Mesendoderm (in vitro differentiated cells): Measurements from ENCODE around the gene ABCG4.
"Not testable (repeated sequence)": the region's sequence is repeated elsewhere in the genome, so short reads cannot be mapped to it uniquely, and the experiment has no call there.

Experiments
- DNase-seq: peaks from one replicate; pipeline ENCODE4 v3.0.0; 2013
- H2AK5ac ChIP-seq: 2 replicates; pipeline ENCODE4 v1.6.1; 2013; ENCODE audit warnings: low read length, inconsistent platforms
- H2BK120ac ChIP-seq: 2 replicates; pipeline ENCODE4 v1.6.1; 2013; ENCODE audit warnings: low read depth, mild to moderate bottlenecking, low read length, moderate library complexity, mixed read lengths
- H2BK15ac ChIP-seq: replicated peaks from 2 replicates; pipeline ENCODE4 v1.6.1; 2013; ENCODE audit warnings: low read depth, mild to moderate bottlenecking, moderate library complexity
- H2BK5ac ChIP-seq: 2 replicates; pipeline ENCODE4 v1.6.1; 2013; ENCODE audit warnings: low read length, inconsistent platforms
- H3K18ac ChIP-seq: 2 replicates; pipeline ENCODE4 v1.6.1; 2013; ENCODE audit warnings: mild to moderate bottlenecking, low read length, mixed read lengths
- H3K23ac ChIP-seq: one replicate; pipeline ENCODE4 v1.6.1; 2013; ENCODE audit warnings: low read length
- H3K27ac ChIP-seq: 2 replicates; pipeline ENCODE4 v1.5.1; 2013; ENCODE audit warnings: low read depth, mild to moderate bottlenecking, inconsistent platforms, low read length, moderate library complexity
- H3K27me3 ChIP-seq: 2 replicates; pipeline ENCODE4 v1.6.1; 2013; ENCODE audit warnings: low read length, control low read depth, mild to moderate bottlenecking, inconsistent platforms; ENCODE audit not compliant: insufficient read depth, poor library complexity
- H3K36me3 ChIP-seq: 2 replicates; pipeline ENCODE4 v1.6.1; 2013; ENCODE audit warnings: low read length, inconsistent platforms; ENCODE audit not compliant: control insufficient read depth, insufficient read depth
- H3K4ac ChIP-seq: one replicate; pipeline ENCODE4 v1.6.1; 2013; ENCODE audit warnings: low read depth, mild to moderate bottlenecking, low read length, moderate library complexity
- H3K4me1 ChIP-seq: 2 replicates; pipeline ENCODE4 v1.6.1; 2013; ENCODE audit warnings: low read depth, low read length, inconsistent platforms; ENCODE audit not compliant: control insufficient read depth
- H3K4me2 ChIP-seq: 2 replicates; pipeline ENCODE4 v1.6.1; 2013; ENCODE audit warnings: low read length
- H3K4me3 ChIP-seq: 2 replicates; pipeline ENCODE4 v1.5.1; 2013; ENCODE audit warnings: mild to moderate bottlenecking, low read length
- H3K56ac ChIP-seq: one replicate; pipeline ENCODE4 v1.6.1; 2013; ENCODE audit warnings: low read length
- H3K79me1 ChIP-seq: 2 replicates; pipeline ENCODE4 v1.6.1; 2013; ENCODE audit warnings: low read length, inconsistent platforms
- H3K79me2 ChIP-seq: 2 replicates; pipeline ENCODE4 v1.6.1; 2013; ENCODE audit warnings: mild to moderate bottlenecking, low read length; ENCODE audit not compliant: control insufficient read depth, insufficient read depth
- H3K9ac ChIP-seq: 2 replicates; pipeline ENCODE4 v1.6.1; 2013; ENCODE audit warnings: low read length, inconsistent platforms
- H4K5ac ChIP-seq: one replicate; pipeline ENCODE4 v1.6.1; 2013; ENCODE audit warnings: low read length
- H4K8ac ChIP-seq: one replicate; pipeline ENCODE4 v1.6.1; 2013; ENCODE audit warnings: low read depth, mild to moderate bottlenecking, control low read depth, low read length, moderate library complexity
- WGBS: extraction: QIAGEN DNeasy Blood & Tissue Kit; methylation state at CpG from one replicate; pipeline ENCODE4 v1.1.7; 2013; ENCODE audit warnings: low lambda C conversion rate, missing lambda C conversion rate; ENCODE audit not compliant: insufficient coverage; ENCODE audit errors: extremely low coverage; 5-methylcytosine and 5-hydroxymethylcytosine counted together

ABCG4 gene

GRCh38 chr11:119188067-119188466 lies 39.2 kb downstream of the ABCG4 start:
- Histone ChIP-seq H3K23ac (no peak overlapping the region), H2AK5ac (no peak overlapping the region), H2BK120ac (no peak overlapping the region), H2BK5ac (no peak overlapping the region), H3K27ac (no peak overlapping the region), H3K4ac (no peak overlapping the region), H3K56ac (no peak overlapping the region), H3K9ac (no peak overlapping the region), H3K27me3 (no peaks in the 10 kb centered on the region), H3K79me1 (no peaks in the 10 kb centered on the region), H3K79me2 (no peaks in the 10 kb centered on the region), H4K8ac (no peak overlapping the region), H2BK15ac (no peak overlapping the region), H3K4me1 (no peaks in the 10 kb centered on the region), H4K5ac (no peak overlapping the region), H3K4me2 (no peak overlapping the region), H3K4me3 (no peak overlapping the region), H3K18ac (no peak overlapping the region), H3K36me3 (no peaks in the 10 kb centered on the region)
- WGBS: no CpG with 5 or more reads among the region's 11 CpGs
- no peak for DNase-seq

- no peak overlapping the region for H2BK120ac ChIP-seq
- H3K4me1 ChIP-seq: no peaks in the 10 kb centered on the region
- H3K4me2 ChIP-seq: no peak overlapping the region
- H3K23ac ChIP-seq: no peak overlapping the region
- H3K56ac ChIP-seq: no peak overlapping the region
- H3K79me2 ChIP-seq: no peaks in the 10 kb centered on the region
- no peak overlapping the region for H2BK15ac ChIP-seq
- no peak for DNase-seq
- H3K27me3 ChIP-seq: no peaks in the 10 kb centered on the region
- H3K36me3 ChIP-seq: no peaks in the 10 kb centered on the region
- H4K8ac ChIP-seq: no peak overlapping the region
- WGBS: no CpG with 5 or more reads among the region's 8 CpGs
- H3K18ac ChIP-seq: no peak overlapping the region
- no peak overlapping the region for H2BK5ac ChIP-seq
- no peak overlapping the region for H3K4me3 ChIP-seq
- H3K79me1 ChIP-seq: no peaks in the 10 kb centered on the region
- H3K4ac ChIP-seq: no peak overlapping the region
- no peak overlapping the region for H3K9ac ChIP-seq
- H3K27ac ChIP-seq: no peak overlapping the region
- H2AK5ac ChIP-seq: no peak overlapping the region
- no peak overlapping the region for H4K5ac ChIP-seq
These were observed 40.0 kb downstream of the ABCG4 start for GRCh38 chr11:119188887-119189286.

- no CpG with 5 or more reads among the region's 4 CpGs for WGBS
- Histone ChIP-seq H3K79me1 (no peaks in the 10 kb centered on the region), H3K4me2 (no peak overlapping the region), H3K56ac (no peak overlapping the region), H2BK15ac (no peak overlapping the region), H3K27me3 (no peaks in the 10 kb centered on the region), H3K18ac (no peak overlapping the region), H3K9ac (no peak overlapping the region), H4K8ac (no peak overlapping the region), H3K23ac (no peak overlapping the region), H3K36me3 (no peaks in the 10 kb centered on the region), H2BK5ac (no peak overlapping the region), H4K5ac (no peak overlapping the region), H3K79me2 (no peaks in the 10 kb centered on the region), H3K4me1 (no peaks in the 10 kb centered on the region), H2AK5ac (no peak overlapping the region), H2BK120ac (no peak overlapping the region), H3K4me3 (no peak overlapping the region), H3K4ac (no peak overlapping the region), H3K27ac (no peak overlapping the region)
- no peak for DNase-seq
These were observed 40.5 kb downstream of the ABCG4 start for GRCh38 chr11:119189393-119189792.

- Histone ChIP-seq H3K36me3 (no peaks in the 10 kb centered on the region), H3K4me2 (no peak overlapping the region), H3K27ac (no peak overlapping the region), H3K23ac (no peak overlapping the region), H3K4me1 (no peaks in the 10 kb centered on the region), H3K79me2 (no peaks in the 10 kb centered on the region), H3K27me3 (no peaks in the 10 kb centered on the region), H3K56ac (no peak overlapping the region), H2AK5ac (no peak overlapping the region), H3K9ac (no peak overlapping the region), H2BK15ac (no peak overlapping the region), H4K8ac (no peak overlapping the region), H3K4me3 (no peak overlapping the region), H2BK120ac (no peak overlapping the region), H3K79me1 (no peaks in the 10 kb centered on the region), H3K18ac (no peak overlapping the region), H2BK5ac (no peak overlapping the region), H3K4ac (no peak overlapping the region), H4K5ac (no peak overlapping the region)
- WGBS: no CpG with 5 or more reads among the region's 9 CpGs
- no peak for DNase-seq
These were observed 41.7 kb downstream of the ABCG4 start for GRCh38 chr11:119190531-119190930.

DNA sequence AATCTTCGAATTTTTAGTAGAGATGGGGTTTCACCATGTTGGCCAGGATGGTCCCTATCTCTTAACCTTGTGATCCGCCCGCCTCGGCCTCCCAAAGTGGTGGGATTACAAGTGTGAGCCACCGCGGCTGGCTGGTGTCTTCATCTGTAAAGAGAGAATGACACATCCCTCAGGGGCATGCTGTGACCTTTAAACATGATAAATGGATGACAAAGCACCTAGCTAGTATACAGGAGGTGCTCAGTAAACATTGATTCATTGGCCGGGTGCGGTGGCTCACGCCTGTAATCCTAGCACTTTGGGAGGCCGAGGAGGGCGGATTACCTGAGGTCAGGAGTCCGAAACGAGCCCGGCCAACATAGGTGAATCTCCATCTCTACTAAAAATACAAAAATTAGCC lies 42.4 kb downstream of the ABCG4 start:
- not testable (repeated sequence) for H2AK5ac ChIP-seq, H3K36me3 ChIP-seq, H3K9ac ChIP-seq, H3K4me3 ChIP-seq, H4K5ac ChIP-seq, H3K79me2 ChIP-seq, H3K79me1 ChIP-seq, H3K18ac ChIP-seq, H3K4me1 ChIP-seq, H3K4ac ChIP-seq, H2BK5ac ChIP-seq, H2BK15ac ChIP-seq, H3K27me3 ChIP-seq, H4K8ac ChIP-seq, H3K56ac ChIP-seq, DNase-seq, H2BK120ac ChIP-seq, H3K4me2 ChIP-seq, H3K23ac ChIP-seq, H3K27ac ChIP-seq
- WGBS: no CpG with 5 or more reads among the region's 14 CpGs

GRCh38 chr11:119192111-119192510 lies 43.3 kb downstream of the ABCG4 start:
- Histone ChIP-seq H3K79me1 (no peaks in the 10 kb centered on the region), H4K8ac (no peak overlapping the region), H3K18ac (no peak overlapping the region), H2AK5ac (no peak overlapping the region), H3K56ac (no peak overlapping the region), H2BK5ac (no peak overlapping the region), H3K4ac (no peak overlapping the region), H3K27me3 (no peaks in the 10 kb centered on the region), H3K27ac (no peak overlapping the region), H3K23ac (no peak overlapping the region), H3K4me3 (no peak overlapping the region), H3K79me2 (no peaks in the 10 kb centered on the region), H3K4me2 (no peak overlapping the region), H3K4me1 (no peaks in the 10 kb centered on the region), H4K5ac (no peak overlapping the region), H2BK120ac (no peak overlapping the region), H2BK15ac (no peak overlapping the region), H3K36me3 (no peaks in the 10 kb centered on the region), H3K9ac (no peak overlapping the region)
- DNase-seq: no peak
- WGBS: no CpG with 5 or more reads among the region's 3 CpGs
